HCT116 (cell line): ENCODE data around the gene VWF.

Experiments
- CTCF ChIP-seq, 3 experiments: fragments of 200-600 bp in 1 of 3; sonication (generic) in 1 of 3; IDR thresholded peaks in 2 of 3; conservative IDR thresholded peaks in 1 of 3; 2 replicates each; pipeline ENCODE4 v1.5.1; 2012 to 2017; ENCODE audit warnings: low read depth in 2 of 3, low read length in 2 of 3, antibody characterized with exemption in 1 of 3, borderline replicate concordance in 1 of 3, control low read depth in 1 of 3, mild to moderate bottlenecking in 1 of 3, mixed read lengths in 1 of 3, mixed run types in 1 of 3, moderate library complexity in 1 of 3; ENCODE audit not compliant: insufficient read depth in 1 of 3
- JUND ChIP-seq: IDR thresholded peaks from 2 replicates; pipeline ENCODE4 v1.6.1; 2012
- RAD21 ChIP-seq: IDR thresholded peaks from 2 replicates; pipeline ENCODE4 v1.6.1; 2012; ENCODE audit warnings: low read depth, mild to moderate bottlenecking
- REST ChIP-seq: IDR thresholded peaks from 2 replicates; pipeline ENCODE4 v1.6.1; 2012; ENCODE audit warnings: low read depth
- SP1 ChIP-seq: IDR thresholded peaks from 2 replicates; pipeline ENCODE4 v1.6.1; 2012; ENCODE audit warnings: low read depth
- ZBTB33 ChIP-seq: IDR thresholded peaks from 2 replicates; pipeline ENCODE4 v1.6.1; 2011; ENCODE audit warnings: mild to moderate bottlenecking, low read length, moderate library complexity; ENCODE audit not compliant: insufficient replicate concordance; ENCODE audit errors: extremely low read depth

- no peak for TF ChIP-seq JUND
- no peak for TF ChIP-seq CTCF (IDR thresholded peaks at IDR 0.05 in 2 of 3, conservative IDR thresholded peaks at IDR 0.05 in 1 of 3; ENCODE audit: borderline replicate concordance in 1 of 3, insufficient read depth in 1 of 3, low read depth in 2 of 3, low read length in 2 of 3)
- TF ChIP-seq REST: no peak
- no peak for TF ChIP-seq SP1
- no peak for TF ChIP-seq ZBTB33
- no peak for TF ChIP-seq RAD21
These were observed 40.9 kb downstream of the VWF start for GRCh38 chr12:6083601-6084000.
